Caki2 (cell line): ENCODE results near the gene NT5DC1. TPM values are rescaled to one million over a fixed set of nuclear protein-coding genes. Genes with fewer than 3 reads are reported as not detected.
"Not testable (repeated sequence)": the region's sequence is repeated elsewhere in the genome, so short reads cannot be mapped to it uniquely, and the experiment has no call there.

Experiments used
- DNase-seq: peaks from one replicate; pipeline ENCODE4 v3.0.0-alpha.2; 2015; ENCODE audit warnings: low read depth
- in situ Hi-C: cut with HindIII; loops from 2 replicates; pipeline ENCODE4 v1.10.0; 2016; ENCODE audit warnings: low sequenced_read_pairs, low pct_unique_long_range_greater_than_20kb, mixed read lengths
- total RNA-seq: library from RNA; depleted of rRNA; stranded (reverse); fragments of >200 nt; shearing (Covaris generic); gene quantifications from 2 replicates; pipeline ENCODE4 v1.2.3, GENCODE V29; 2014; ENCODE audit warnings: low replicate concordance; rRNA removed

NT5DC1 gene
- total RNA-seq, 1 experiment from 2014 or later, result 9.4 TPM

GRCh38 chr6:116280161-116280932 lies 179.7 kb downstream of the NT5DC1 start:
- in situ Hi-C loops, result no loop called here
- peak; percentile 17 for DNase-seq

- in situ Hi-C loops, result no loop called here
- no peak for DNase-seq
These were observed 180.3 kb downstream of the NT5DC1 start for GRCh38 chr6:116280933-116281316.

DNA sequence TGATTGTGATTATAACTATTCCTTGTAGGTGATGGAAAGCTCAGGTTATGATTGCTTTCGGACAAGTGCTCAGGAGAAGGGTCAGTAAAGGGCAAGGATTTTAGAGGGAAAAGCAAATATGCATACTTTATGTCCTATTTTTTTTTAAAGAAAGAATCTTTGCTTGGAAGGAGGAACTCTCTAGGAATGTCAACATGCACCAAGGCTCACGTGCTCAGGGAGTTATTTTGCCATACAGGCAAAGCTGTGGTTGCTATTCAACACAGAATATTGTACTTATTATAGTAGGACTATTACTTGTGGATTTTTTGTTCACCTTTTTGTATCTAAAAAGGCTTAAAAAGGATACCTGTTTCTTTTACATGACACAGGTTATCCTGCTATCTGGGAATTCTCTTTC lies 182.0 kb downstream of the NT5DC1 start:
- DNase-seq, result no peak
- in situ Hi-C loops, result no loop called here

DNA sequence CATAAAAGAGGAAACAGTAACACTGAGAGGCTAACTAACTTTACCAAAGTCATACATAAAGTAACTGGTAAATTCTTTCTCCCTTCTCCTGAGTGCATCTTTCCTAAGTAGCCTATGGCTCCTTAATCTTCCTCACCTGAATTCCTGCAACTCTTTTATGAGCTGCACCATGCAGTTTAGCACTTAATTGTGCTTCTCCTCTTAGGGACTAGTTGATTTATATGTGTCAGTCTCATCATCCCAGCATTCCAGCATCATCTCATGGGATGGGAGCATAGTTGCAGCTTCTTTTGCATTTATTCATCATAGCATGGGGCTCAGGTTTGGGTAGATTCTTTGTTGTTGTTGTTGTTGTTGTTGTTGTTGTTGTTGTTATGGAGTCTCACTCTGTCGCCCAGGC lies 182.5 kb downstream of the NT5DC1 start:
- DNase-seq, result no peak
- in situ Hi-C loops, result no loop called here

- in situ Hi-C loops, DNase-seq: not testable (repeated sequence)
These were observed 184.3 kb downstream of the NT5DC1 start for GRCh38 chr6:116284984-116285383.

- no peak for DNase-seq
- in situ Hi-C loops, result no loop called here
These were observed 186.2 kb downstream of the NT5DC1 start for GRCh38 chr6:116286773-116287358.

DNA sequence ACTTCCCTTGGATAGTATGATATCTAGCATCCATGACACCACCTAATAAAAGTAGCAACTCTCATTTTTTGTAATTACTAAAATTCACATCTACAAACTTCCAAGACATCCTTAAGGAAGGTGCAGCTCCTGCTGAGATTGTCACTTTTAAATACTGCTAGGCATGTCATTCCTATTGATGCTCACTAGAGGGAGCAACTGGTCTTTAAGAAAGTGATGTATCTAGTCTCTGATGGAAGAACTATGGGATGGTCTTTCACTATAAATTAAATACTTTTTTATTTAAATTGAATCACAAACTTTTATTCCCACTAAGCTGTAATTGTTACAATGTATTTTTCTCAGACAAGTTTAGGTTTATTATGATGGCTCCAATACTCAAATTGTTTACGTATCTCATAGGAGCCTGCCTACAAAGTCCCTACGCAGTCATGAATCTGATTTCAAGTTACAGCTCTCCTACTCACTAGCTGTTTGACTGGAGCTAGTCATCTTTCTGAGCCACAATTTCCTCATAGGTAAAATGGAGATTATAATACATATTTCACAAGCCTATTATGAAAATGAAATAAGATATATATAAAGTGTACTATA lies 187.1 kb downstream of the NT5DC1 start:
- DNase-seq, result peak; percentile 30
- in situ Hi-C loops, result no loop called here

- no peak for DNase-seq
- in situ Hi-C loops, result no loop called here
These were observed 189.2 kb downstream of the NT5DC1 start for GRCh38 chr6:116289876-116290275.

GRCh38 chr6:116290799-116291198 lies 190.1 kb downstream of the NT5DC1 start:
- no peak for DNase-seq
- in situ Hi-C loops, result no loop called here

GRCh38 chr6:116291701-116292396 lies 191.2 kb downstream of the NT5DC1 start:
- in situ Hi-C loops, result no loop called here
- DNase-seq, result no peak

DNA sequence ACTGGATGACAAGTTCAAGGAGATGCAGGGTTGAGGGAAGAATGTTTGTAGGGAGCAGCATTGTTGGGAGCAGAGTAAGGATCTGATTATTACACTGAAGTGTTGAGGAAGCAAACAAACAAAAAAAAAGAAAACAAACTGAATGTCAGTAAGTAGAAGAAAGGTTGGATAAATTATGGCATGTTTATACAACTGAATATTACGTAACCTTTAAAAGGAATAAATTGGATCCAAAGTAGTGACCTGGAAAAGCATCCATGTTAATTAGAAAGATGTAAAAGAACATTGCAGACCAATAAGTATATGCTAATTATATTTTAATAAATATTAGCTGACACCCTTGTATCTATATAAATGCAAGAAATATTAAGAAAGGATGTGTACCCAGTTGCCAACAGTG lies 191.9 kb downstream of the NT5DC1 start:
- DNase-seq, result no peak
- in situ Hi-C loops, result no loop called here

GRCh38 chr6:116298273-116298672 lies 197.6 kb downstream of the NT5DC1 start:
- DNase-seq, result no peak
- in situ Hi-C loops, result no loop called here

DNA sequence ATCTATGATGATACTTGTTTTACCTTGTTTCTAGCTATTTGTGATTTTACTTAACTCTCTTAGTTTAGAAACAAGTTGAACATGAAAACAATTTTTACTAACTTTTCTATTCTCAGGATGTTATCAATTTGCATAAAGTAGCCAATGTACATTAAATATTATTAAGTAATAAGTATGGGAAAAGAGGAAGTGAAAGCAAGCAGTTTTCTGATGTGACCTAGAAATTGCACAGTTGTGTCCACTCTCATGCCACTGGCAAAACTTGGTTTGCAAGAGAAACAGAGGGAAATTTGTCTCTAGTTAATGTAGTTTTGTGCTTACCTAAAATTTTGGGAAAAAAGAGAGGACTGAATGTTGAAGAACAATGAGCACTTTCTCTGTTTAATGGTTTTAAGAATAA lies 198.3 kb downstream of the NT5DC1 start:
- in situ Hi-C loops, result no loop called here

More for the DNA sequence above, 198.3 kb downstream of the NT5DC1 start:
- DNase-seq, result no peak

Other genes with a start within 250 kb of the NT5DC1 start
- 5.0 and 5.1 TPM in 2 replicates for gene FRK, start 40.0 kb upstream of the NT5DC1 start, total RNA-seq
- not detected in 2 replicates for gene COL10A1, start 25.3 kb downstream of the NT5DC1 start, total RNA-seq
- gene TSPYL4, start 153.2 kb downstream of the NT5DC1 start, total RNA-seq, result 1.4 and 3.4 TPM in 2 replicates
- gene TSPYL1, start 179.1 kb downstream of the NT5DC1 start, total RNA-seq, result 31.9 and 37.4 TPM in 2 replicates